HG03521 (cell line): ENCODE measurements around the gene PPP1R14C.
"Not testable (repeated sequence)": the region's sequence is repeated elsewhere in the genome, so short reads cannot be mapped to it uniquely, and the experiment has no call there.

ENCODE experiments used
- ATAC-seq: cut with Tn5 transposase; IDR thresholded peaks from one replicate; pipeline ENCODE4 v1.9.1; 2021; ENCODE audit warnings: mild to moderate bottlenecking, moderate library complexity; ENCODE audit not compliant: unreplicated experiment

The PPP1R14C gene

GRCh38 chr6:150165020-150165702, 22.3 kb downstream of the PPP1R14C start:
- ATAC-seq, result no peak

GRCh38 chr6:150167479-150167873, 24.6 kb downstream of the PPP1R14C start:
- ATAC-seq, result no peak

GRCh38 chr6:150169181-150169580, 26.3 kb downstream of the PPP1R14C start:
- ATAC-seq, result no peak

GRCh38 chr6:150169609-150170008, 26.8 kb downstream of the PPP1R14C start:
- ATAC-seq, result no peak

GRCh38 chr6:150172929-150173328, 30.1 kb downstream of the PPP1R14C start:
- no peak for ATAC-seq

GRCh38 chr6:150175586-150176151, 32.8 kb downstream of the PPP1R14C start:
- ATAC-seq, result no peak

- no peak for ATAC-seq
Observed at GRCh38 chr6:150176152-150176551, 33.3 kb downstream of the PPP1R14C start.

- ATAC-seq, result no peak
Observed at GRCh38 chr6:150176659-150177058, 33.8 kb downstream of the PPP1R14C start.

- no peak for ATAC-seq
Observed at GRCh38 chr6:150177259-150177951, 34.6 kb downstream of the PPP1R14C start.

GRCh38 chr6:150177952-150178520, 35.2 kb downstream of the PPP1R14C start:
- no peak for ATAC-seq

- no peak for ATAC-seq
Observed at GRCh38 chr6:150179030-150179429, 36.2 kb downstream of the PPP1R14C start.

- ATAC-seq, result not testable (repeated sequence)
Observed at GRCh38 chr6:150179907-150180424, 37.1 kb downstream of the PPP1R14C start.

GRCh38 chr6:150180517-150180916, 37.7 kb downstream of the PPP1R14C start:
- ATAC-seq, result no peak

- ATAC-seq, result no peak
Observed at GRCh38 chr6:150182460-150183078, 39.7 kb downstream of the PPP1R14C start.

- no peak for ATAC-seq
Observed at GRCh38 chr6:150183105-150183504, 40.3 kb downstream of the PPP1R14C start.

- no peak for ATAC-seq
Observed at GRCh38 chr6:150183966-150184365, 41.1 kb downstream of the PPP1R14C start.

GRCh38 chr6:150184850-150185731, 42.2 kb downstream of the PPP1R14C start:
- ATAC-seq, result no peak

GRCh38 chr6:150185732-150186117, 42.9 kb downstream of the PPP1R14C start:
- ATAC-seq, result no peak

GRCh38 chr6:150186129-150186898, 43.5 kb downstream of the PPP1R14C start:
- no peak for ATAC-seq
